K562 (cell line): ENCODE data around the gene CYB5R3. TPM values are rescaled to one million over a fixed set of nuclear protein-coding genes. Genes with fewer than 3 reads are reported as not detected.
A peak's percentile ranks its signal among the peaks of the same experiment; 100 is the strongest.

Experiments used
- ATAC-seq: fragments of 200-7000 bp; cut with Tn5 transposase; 3 replicates; pipeline ENCODE4 v1.9.1; 2020; ENCODE audit warnings: moderate library complexity
- BruUV-seq: library from RNA; stranded (reverse); fragments of 400-500 nt; replicated peaks from 2 replicates; lab custom pipeline; 2021; lab: Mats Ljungman, UMichigan
- CTCF ChIA-PET: fragments of 300-600 bp; formaldehyde crosslinking; extraction: SDS; loops from one replicate; lab custom pipeline; 2021; ENCODE audit warnings: low intra/inter-chr PET ratio; lab: Yijun Ruan, JAX
- POLR2A ChIA-PET: fragments of 300-600, 350-650 bp; sonication (Branson Sonifier 250); formaldehyde crosslinking; extraction: SDS; loops from one replicate; lab custom pipeline; 2021; ENCODE audit warnings: antibody characterized with exemption, inconsistent platforms; lab: Yijun Ruan, JAX
- DNase-seq, 4 experiments: peaks; one replicate each; pipeline versions ENCODE4 v3.0.0 to v3.0.0-alpha.2; 2011 to 2018; ENCODE audit warnings: low spot score in 3 of 4, mixed read lengths in 3 of 4; ENCODE audit errors: extremely low read depth in 1 of 4
- FAIRE-seq: peaks from 2 replicates; lab custom pipeline; 2011; peaks lifted over from hg19 to GRCh38; lab: Jason Lieb, UNC
- H2AFZ ChIP-seq: 2 replicates; pipeline ENCODE4 v1.6.0; 2011; ENCODE audit warnings: low read depth, low read length, control low read depth, inconsistent platforms
- H3K27ac ChIP-seq: fragments of 200-600 bp; 3 replicates; pipeline ENCODE4 v1.8.0; 2011; ENCODE audit warnings: low read depth, mild to moderate bottlenecking, control low read depth, inconsistent platforms, low read length, moderate library complexity, mixed read lengths; ENCODE audit errors: extremely low read depth
- H3K27me3 ChIP-seq, 2 experiments: fragments of 300-600 bp in 1 of 2; 2 replicates in 1 of 2; 3 replicates in 1 of 2; pipeline versions ENCODE4 v1.6.0 to v1.8.0; 2011; ENCODE audit warnings: inconsistent platforms in 2 of 2, low read length in 2 of 2, mild to moderate bottlenecking in 1 of 2, mixed read lengths in 1 of 2, moderate library complexity in 1 of 2; ENCODE audit not compliant: control insufficient read depth in 2 of 2, insufficient read depth in 2 of 2
- H3K36me3 ChIP-seq: fragments of 300-600 bp; 3 replicates; pipeline ENCODE4 v1.8.0; 2011; ENCODE audit warnings: mild to moderate bottlenecking, low read length, inconsistent platforms; ENCODE audit not compliant: control insufficient read depth, insufficient read depth
- H3K4me1 ChIP-seq, 2 experiments: fragments of 200-600 bp in 1 of 2; replicated peaks in 1 of 2; 2 replicates in 1 of 2; 3 replicates in 1 of 2; pipeline versions ENCODE4 v1.5.1 to v1.8.0; 2011; ENCODE audit warnings: inconsistent platforms in 2 of 2, low read length in 2 of 2, mild to moderate bottlenecking in 1 of 2, mixed read lengths in 1 of 2, moderate library complexity in 1 of 2; ENCODE audit not compliant: control insufficient read depth in 2 of 2, insufficient read depth in 2 of 2
- H3K4me2 ChIP-seq: 2 replicates; pipeline ENCODE4 v1.6.1; 2011; ENCODE audit warnings: low read length, control low read depth, inconsistent platforms, mixed read lengths; ENCODE audit not compliant: insufficient read depth
- H3K4me3 ChIP-seq: fragments of 200-600 bp; sonication (generic), shearing (Covaris generic); 2 replicates; pipeline ENCODE4 v1.5.1; 2016; ENCODE audit warnings: control low read depth, inconsistent platforms
- H3K79me2 ChIP-seq: fragments of 200-600 bp; 3 replicates; pipeline ENCODE4 v1.8.0; 2011; ENCODE audit warnings: low read length, inconsistent platforms; ENCODE audit not compliant: control insufficient read depth, insufficient read depth
- H3K9ac ChIP-seq, 2 experiments: 2 replicates each; pipeline versions ENCODE4 v1.6.0 to v1.6.1; 2011; ENCODE audit warnings: low read depth in 2 of 2, low read length in 2 of 2, control low read depth in 1 of 2, inconsistent platforms in 1 of 2, mild to moderate bottlenecking in 1 of 2, mixed read lengths in 1 of 2; ENCODE audit not compliant: insufficient read depth in 1 of 2
- H3K9me1 ChIP-seq: one replicate; pipeline ENCODE4 v1.6.0; 2011; ENCODE audit warnings: inconsistent platforms, mild to moderate bottlenecking, low read length, moderate library complexity; ENCODE audit not compliant: control insufficient read depth, insufficient read depth
- H3K9me3 ChIP-seq: replicated peaks from 2 replicates; pipeline ENCODE4 v1.5.1; 2011; ENCODE audit warnings: low read depth, low read length, inconsistent platforms; ENCODE audit not compliant: control insufficient read depth, insufficient read depth
- H4K20me1 ChIP-seq: replicated peaks from 2 replicates; pipeline ENCODE4 v1.6.1; 2011; ENCODE audit warnings: low read length, inconsistent platforms, mixed read lengths; ENCODE audit not compliant: control insufficient read depth, insufficient read depth
- CREB3L1 ChIP-seq: fragments of 450-650 bp; IDR thresholded peaks from 2 replicates; pipeline ENCODE4 v1.6.1; 2014; ENCODE audit warnings: low read depth, mild to moderate bottlenecking, moderate library complexity, borderline replicate concordance
- CREM ChIP-seq: IDR thresholded peaks from 2 replicates; pipeline ENCODE4 v1.6.1; 2014; ENCODE audit warnings: antibody characterized with exemption, low read depth
- ESRRB ChIP-seq: fragments of 250-450 bp; sonication (Bioruptor Pico); IDR thresholded peaks from 2 replicates; pipeline ENCODE4 v1.5.0; 2020; ENCODE audit warnings: mild to moderate bottlenecking, moderate library complexity, borderline replicate concordance
- FIP1L1 ChIP-seq: fragments of 200-400 bp; formaldehyde crosslinking; IDR thresholded peaks from 2 replicates; pipeline ENCODE4 v1.6.1; 2018; ENCODE audit warnings: mild to moderate bottlenecking, low read depth, low read length; ENCODE audit not compliant: poor library complexity, severe bottlenecking
- FOXP1 ChIP-seq: sonication (generic); formaldehyde crosslinking; IDR thresholded peaks from 2 replicates; pipeline ENCODE4 v1.8.0; 2022; ENCODE audit warnings: mild to moderate bottlenecking, missing genetic modification reagents
- KLF13 ChIP-seq: fragments of 450-650 bp; IDR thresholded peaks from 2 replicates; pipeline ENCODE4 v1.6.1; 2016; ENCODE audit warnings: missing genetic modification characterization, low read depth, mild to moderate bottlenecking, missing compliant biosample characterization, moderate library complexity, borderline replicate concordance
- L3MBTL2 ChIP-seq: fragments of 450-650 bp; IDR thresholded peaks from 2 replicates; pipeline ENCODE4 v1.6.1; 2016; ENCODE audit warnings: mild to moderate bottlenecking, moderate library complexity
- MIER1 ChIP-seq: fragments of 450-650 bp; IDR thresholded peaks from 2 replicates; pipeline ENCODE4 v1.6.1; 2016; ENCODE audit warnings: antibody characterized with exemption, mild to moderate bottlenecking, low read depth
- NFXL1 ChIP-seq: fragments of 450-650 bp; formaldehyde crosslinking; IDR thresholded peaks from 2 replicates; pipeline ENCODE4 v1.4.0; 2021; ENCODE audit warnings: mild to moderate bottlenecking
- RBM14 ChIP-seq: fragments of 200-400 bp; formaldehyde crosslinking; IDR thresholded peaks from 2 replicates; pipeline ENCODE4 v1.6.1; 2018; ENCODE audit warnings: low read depth, mild to moderate bottlenecking, low read length, moderate library complexity, borderline replicate concordance; ENCODE audit not compliant: insufficient read depth
- RCOR1 ChIP-seq, 2 experiments: IDR thresholded peaks; 2 replicates each; pipeline ENCODE4 v1.6.1; 2012; ENCODE audit warnings: low read depth in 2 of 2, low read length in 2 of 2, borderline replicate concordance in 1 of 2, improper control_type of control experiment in 1 of 2
- SMARCA4 ChIP-seq: fragments of 450-650 bp; IDR thresholded peaks from 2 replicates; pipeline ENCODE4 v1.6.1; 2016
- YBX1 ChIP-seq: fragments of 450-650 bp; IDR thresholded peaks from 2 replicates; pipeline ENCODE4 v1.7.1; 2016; ENCODE audit warnings: mild to moderate bottlenecking
- ZNF263 ChIP-seq: sonication (generic); formaldehyde crosslinking; IDR thresholded peaks from 2 replicates; pipeline ENCODE4 v1.8.0; 2022; ENCODE audit warnings: mild to moderate bottlenecking, missing genetic modification reagents, borderline replicate concordance
- WGBS: fragments of 100-300 bp; shearing (Covaris generic); methylation state at CpG from one replicate; pipeline ENCODE4 v1.1.6; 2016; ENCODE audit warnings: low coverage, mixed read lengths; ENCODE audit not compliant: insufficient coverage; ENCODE audit errors: missing lambda C conversion rate; 5-methylcytosine and 5-hydroxymethylcytosine counted together
- in situ Hi-C: fragments of 300-500 bp; cut with MboI; formaldehyde crosslinking; loops from 4 replicates; pipeline ENCODE4 v1.15.0; 2018; ENCODE audit warnings: inconsistent platforms, mixed read lengths
- intact Hi-C: fragments of 100-400 bp; cut with micrococcal nuclease; formaldehyde crosslinking; loops from 2 replicates; pipeline ENCODE4 v1.14.2; 2022
- polyA plus RNA-seq, 8 experiments: library from polyadenylated mRNA; depleted of rRNA in 4 of 8; stranded (reverse) in 5 of 8; unstranded in 3 of 8; fragments of >200 nt; fragmentation: Nextera tagmentation in 2 of 8; fragmentation: Illumina TruSeq in 1 of 8; extraction: Ambion mirVana in 2 of 8; extraction: Trizol in 1 of 8; gene quantifications; 2 replicates each; pipeline versions ENCODE4 v1.2.1 to v1.2.3, GENCODE V29; 2011 to 2014; ENCODE audit warnings: inconsistent platforms in 1 of 8, missing spikeins in 1 of 8
- total RNA-seq, 7 experiments: library from RNA; depleted of rRNA in 6 of 7; stranded (reverse); fragments of >200 nt in 6 of 7; fragmentation: Illumina TruSeq in 2 of 7; extraction: Trizol in 2 of 7; gene quantifications; 2 replicates each; pipeline versions ENCODE4 v1.2.1 to v1.2.3, GENCODE V29; 2011 to 2021; ENCODE audit warnings: low replicate concordance in 1 of 7

Gene CYB5R3
- total and polyA plus RNA-seq, 9 of the 15 experiments (the other 6 are each of a cell fraction or from before 2014, with no cell fraction given): 1.4 to 66.8 (median 23.4) TPM

DNA sequence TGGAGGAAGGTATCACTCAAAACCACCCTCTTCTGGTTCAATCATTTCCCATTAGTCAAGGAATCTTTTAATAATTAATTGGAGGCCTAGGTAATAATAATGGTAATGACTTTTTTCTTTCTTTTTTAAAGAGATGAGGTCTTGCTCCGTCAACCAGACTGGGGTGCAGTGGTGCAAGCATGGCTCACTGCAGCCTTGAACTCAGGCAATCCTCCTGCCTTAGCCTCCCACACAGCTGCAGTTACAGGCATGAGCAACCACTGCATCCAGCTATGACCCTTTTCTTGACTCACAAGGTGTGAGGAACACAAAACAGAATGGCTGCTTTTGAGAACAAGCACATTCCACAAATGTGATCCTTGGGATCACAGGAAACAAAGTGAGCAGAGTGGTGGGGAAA is 38.1 kb downstream of the CYB5R3 start:
- FAIRE-seq (no peak), DNase-seq (no peak)
- in situ Hi-C loops: no loop called here
- 100% methylated on average over 1 of the region's 1 CpG for WGBS
- no peak overlapping the region for H3K4me3 ChIP-seq
- H3K9me3 ChIP-seq: no peaks in the 10 kb centered on the region
- peaks cover 75% of the 10 kb centered on the region for H3K79me2 ChIP-seq
- H3K36me3 ChIP-seq: peaks cover 49% of the 10 kb centered on the region; the same call in 2 of the 3 replicates
- POLR2A ChIA-PET: interaction anchor here (0.8 to 1.5 kb wide), 2 partner anchors 17 to 47 kb away, joined by 3 read pairs; no protein-coding TSS in a partner anchor
- TF ChIP-seq FOXP1 (CRISPR knock-in tag): no peak
- no peak for TF ChIP-seq RCOR1 (IDR thresholded peaks at IDR 0.05; ENCODE audit: borderline replicate concordance in 1 of 2, low read depth in 2 of 2, low read length in 2 of 2)
- TF ChIP-seq, all 486 proteins: peak for 0
- no TSS peak for BruUV-seq
- intact Hi-C loops: no loop called here
- Histone ChIP-seq H2AFZ (no peak overlapping the region), H4K20me1 (0 out of 2 replicates have a peak, but pooled peaks cover 17% of the 10 kb centered on the region), H3K9ac (no peak overlapping the region), H3K27ac (no peak overlapping the region), H3K4me2 (no peak overlapping the region), H3K4me1 (peaks cover 11 to 21% of the 10 kb centered on the region in 2 experiments; a peak in 4 of 5 replicates), H3K9me1 (no peaks in the 10 kb centered on the region), H3K27me3 (no peaks in the 10 kb centered on the region)
- no peak for ATAC-seq
- CTCF ChIA-PET: no interaction called here

DNA sequence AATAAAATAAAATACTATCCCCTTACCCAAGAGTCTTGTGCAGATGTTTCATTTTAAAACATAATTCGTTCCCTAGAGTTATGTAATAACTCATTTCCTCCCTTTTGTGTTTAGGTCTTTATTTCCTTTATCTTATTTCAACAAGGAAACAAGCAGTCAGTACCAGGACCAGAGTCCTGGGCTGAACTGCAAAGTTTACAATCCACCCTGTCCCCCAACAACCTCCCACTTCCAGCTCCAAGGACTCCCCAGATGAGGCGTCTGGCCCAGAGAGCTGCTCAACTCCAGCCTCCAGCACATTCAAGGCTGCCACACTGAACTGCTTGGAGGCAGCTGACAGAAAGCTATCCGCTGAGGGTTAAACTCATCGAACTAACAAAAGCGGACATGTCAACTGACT is 39.0 kb downstream of the CYB5R3 start:
- FAIRE-seq (no peak), ATAC-seq (no peak), DNase-seq (no peak)
- Histone ChIP-seq H3K27ac (no peak overlapping the region), H3K4me1 (peaks cover 7 to 16% of the 10 kb centered on the region in 2 experiments; a peak in 4 of 5 replicates), H3K79me2 (peaks cover 84% of the 10 kb centered on the region), H3K9me1 (no peaks in the 10 kb centered on the region), H3K4me2 (no peak overlapping the region), H3K4me3 (no peak overlapping the region), H3K36me3 (peaks cover 57% of the 10 kb centered on the region; the same call in 2 of the 3 replicates), H3K27me3 (no peaks in the 10 kb centered on the region), H2AFZ (no peak overlapping the region), H3K9me3 (no peaks in the 10 kb centered on the region), H3K9ac (peak overlapping the region in 1 of 2 experiments; percentile 36; a peak in 1 of 4 replicates), H4K20me1 (0 out of 2 replicates have a peak, but pooled peaks cover 17% of the 10 kb centered on the region)
- no TSS peak for BruUV-seq
- ChIA-PET CTCF (no interaction called here), POLR2A (interaction anchor here (0.8 to 1.5 kb wide), 4 partner anchors 12 to 47 kb away, joined by 3 to 4 read pairs (median 3); no protein-coding TSS in a partner anchor)
- intact Hi-C loops (no loop called here), in situ Hi-C loops (no loop called here)
- WGBS: 93% methylated on average over 4 of the region's 5 CpGs
- TF ChIP-seq YBX1 (no peak), FIP1L1 (no peak), SMARCA4 (no peak), CREM (no peak), CREB3L1 (no peak), L3MBTL2 (no peak), RBM14 (no peak), NFXL1 (CRISPR knock-in tag) (no peak), KLF13 (tag) (no peak), ESRRB (CRISPR knock-in tag) (no peak), ZNF263 (CRISPR knock-in tag) (no peak), MIER1 (no peak)
